Endodermal cell (in vitro differentiated cells): ENCODE measurements around the gene MAP10. TPM values are rescaled to one million over a fixed set of nuclear protein-coding genes. Genes with fewer than 3 reads are reported as not detected.

ENCODE experiments used
- DNase-seq: peaks from one replicate; pipeline ENCODE4 v3.0.0-alpha.2; 2017
- H3K27ac ChIP-seq: 2 replicates; pipeline ENCODE4 v1.5.1; 2013; ENCODE audit warnings: mild to moderate bottlenecking, low read depth, low read length, moderate library complexity
- H3K27me3 ChIP-seq: 2 replicates; pipeline ENCODE4 v1.6.1; 2013; ENCODE audit warnings: mild to moderate bottlenecking, low read length, moderate library complexity; ENCODE audit not compliant: insufficient read depth, control insufficient read depth, poor library complexity, severe bottlenecking
- H3K36me3 ChIP-seq: 2 replicates; pipeline ENCODE4 v1.7.0; 2013; ENCODE audit warnings: mild to moderate bottlenecking, low read length, moderate library complexity; ENCODE audit not compliant: control insufficient read depth, insufficient read depth
- H3K4me1 ChIP-seq: one replicate; pipeline ENCODE4 v1.7.0; 2013; ENCODE audit warnings: low read length; ENCODE audit not compliant: control insufficient read depth, insufficient read depth
- H3K4me3 ChIP-seq: 2 replicates; pipeline ENCODE4 v1.5.1; 2013; ENCODE audit warnings: mild to moderate bottlenecking, low read length, moderate library complexity
- H3K9ac ChIP-seq: 2 replicates; pipeline ENCODE4 v1.6.1; 2013; ENCODE audit warnings: mild to moderate bottlenecking, low read length, moderate library complexity; ENCODE audit not compliant: poor library complexity, severe bottlenecking; ENCODE audit errors: extremely low read depth
- H3K9me3 ChIP-seq: 2 replicates; pipeline ENCODE4 v1.6.1; 2013; ENCODE audit warnings: mild to moderate bottlenecking, low read length, moderate library complexity; ENCODE audit not compliant: control insufficient read depth
- H3K27ac Mint-ChIP-seq: 2 replicates; pipeline ENCODE4 v1.8.0; 2020; ENCODE audit warnings: mixed read lengths
- H3K27me3 Mint-ChIP-seq: 2 replicates; pipeline ENCODE4 v1.8.0; 2021; ENCODE audit warnings: mild to moderate bottlenecking, mixed read lengths; ENCODE audit not compliant: insufficient read depth
- H3K36me3 Mint-ChIP-seq: 2 replicates; pipeline ENCODE4 v1.8.0; 2020; ENCODE audit warnings: low read depth, mixed read lengths
- H3K4me1 Mint-ChIP-seq: 2 replicates; pipeline ENCODE4 v1.8.0; 2020; ENCODE audit warnings: mixed read lengths
- H3K4me3 Mint-ChIP-seq: 2 replicates; pipeline ENCODE4 v1.8.0; 2020; ENCODE audit warnings: mild to moderate bottlenecking, moderate library complexity, mixed read lengths
- H3K9me3 Mint-ChIP-seq: 2 replicates; pipeline ENCODE4 v1.8.0; 2020; ENCODE audit warnings: mild to moderate bottlenecking, mixed read lengths
- WGBS, 2 experiments: methylation state at CpG; one replicate each; pipeline versions ENCODE4 v1.1.5 to v1.1.7; 2013; ENCODE audit warnings: missing lambda C conversion rate in 2 of 2, mixed read lengths in 1 of 2; ENCODE audit not compliant: insufficient coverage in 1 of 2, insufficient read length in 1 of 2; 5-methylcytosine and 5-hydroxymethylcytosine counted together
- total RNA-seq, 2 donors: library from RNA; stranded (reverse); fragmentation: NEBNext Ultra II Directional in 1 of 2; extraction: Animal tissue kit (Norgen Biotek cat#: 25700) in 1 of 2; gene quantifications; 2 replicates in 1 of 2; 3 replicates in 1 of 2; pipeline ENCODE4 v1.2.1, GENCODE V29; 2021
- TF ChIP-seq, protein P1 (sequence below): fragments of 200-600 bp; sonication (generic); conservative IDR thresholded peaks from 2 replicates; pipeline ENCODE4 v1.5.0; 2021; ENCODE audit warnings: antibody characterized with exemption, mild to moderate bottlenecking

Gene MAP10
- total RNA-seq, 2 donors from 2014 or later: 2.9 to 3.9 TPM

DNA sequence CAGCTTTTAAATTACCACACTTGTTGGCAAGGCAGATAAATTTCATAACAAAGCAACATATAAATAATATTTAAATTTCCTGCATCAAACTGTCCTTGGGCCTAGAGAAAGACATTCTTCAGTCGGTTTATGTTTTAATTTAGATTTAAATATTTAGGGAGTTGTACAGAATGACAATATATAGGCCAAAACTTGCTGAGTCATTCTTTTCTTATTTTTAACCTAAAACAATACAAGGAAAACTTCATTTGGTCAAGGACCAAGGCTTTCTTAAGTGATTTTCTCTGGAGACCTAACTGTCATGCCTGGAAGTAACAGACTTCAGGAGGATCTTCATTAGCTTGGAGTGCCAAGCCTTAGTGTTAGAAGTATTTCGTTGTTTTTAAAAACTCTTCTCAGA, 5.6 kb downstream of the MAP10 start:
- no peaks in the 10 kb centered on the region for H3K9me3 ChIP-seq
- DNase-seq: no peak
- H3K36me3 ChIP-seq: no peaks in the 10 kb centered on the region
- Mint-ChIP-seq H3K4me3 (no peak overlapping the region), H3K4me1 (peaks cover 9% of the 10 kb centered on the region), H3K36me3 (no peaks in the 10 kb centered on the region), H3K27ac (no peak overlapping the region), H3K9me3 (peaks cover 3% of the 10 kb centered on the region), H3K27me3 (no peaks in the 10 kb centered on the region)
- no peaks in the 10 kb centered on the region for H3K4me1 ChIP-seq
- WGBS, 2 experiments: 100% methylated on average over 1 of the region's 2 CpGs; no CpG with 5 or more reads in 1 of the 2 experiments
- no peak overlapping the region for H3K27ac ChIP-seq
- H3K4me3 ChIP-seq: no peak overlapping the region
- no peaks in the 10 kb centered on the region for H3K27me3 ChIP-seq
- TF ChIP-seq, protein P1, sequence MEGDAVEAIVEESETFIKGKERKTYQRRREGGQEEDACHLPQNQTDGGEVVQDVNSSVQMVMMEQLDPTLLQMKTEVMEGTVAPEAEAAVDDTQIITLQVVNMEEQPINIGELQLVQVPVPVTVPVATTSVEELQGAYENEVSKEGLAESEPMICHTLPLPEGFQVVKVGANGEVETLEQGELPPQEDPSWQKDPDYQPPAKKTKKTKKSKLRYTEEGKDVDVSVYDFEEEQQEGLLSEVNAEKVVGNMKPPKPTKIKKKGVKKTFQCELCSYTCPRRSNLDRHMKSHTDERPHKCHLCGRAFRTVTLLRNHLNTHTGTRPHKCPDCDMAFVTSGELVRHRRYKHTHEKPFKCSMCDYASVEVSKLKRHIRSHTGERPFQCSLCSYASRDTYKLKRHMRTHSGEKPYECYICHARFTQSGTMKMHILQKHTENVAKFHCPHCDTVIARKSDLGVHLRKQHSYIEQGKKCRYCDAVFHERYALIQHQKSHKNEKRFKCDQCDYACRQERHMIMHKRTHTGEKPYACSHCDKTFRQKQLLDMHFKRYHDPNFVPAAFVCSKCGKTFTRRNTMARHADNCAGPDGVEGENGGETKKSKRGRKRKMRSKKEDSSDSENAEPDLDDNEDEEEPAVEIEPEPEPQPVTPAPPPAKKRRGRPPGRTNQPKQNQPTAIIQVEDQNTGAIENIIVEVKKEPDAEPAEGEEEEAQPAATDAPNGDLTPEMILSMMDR: no peak
- no peak overlapping the region for H3K9ac ChIP-seq

DNA sequence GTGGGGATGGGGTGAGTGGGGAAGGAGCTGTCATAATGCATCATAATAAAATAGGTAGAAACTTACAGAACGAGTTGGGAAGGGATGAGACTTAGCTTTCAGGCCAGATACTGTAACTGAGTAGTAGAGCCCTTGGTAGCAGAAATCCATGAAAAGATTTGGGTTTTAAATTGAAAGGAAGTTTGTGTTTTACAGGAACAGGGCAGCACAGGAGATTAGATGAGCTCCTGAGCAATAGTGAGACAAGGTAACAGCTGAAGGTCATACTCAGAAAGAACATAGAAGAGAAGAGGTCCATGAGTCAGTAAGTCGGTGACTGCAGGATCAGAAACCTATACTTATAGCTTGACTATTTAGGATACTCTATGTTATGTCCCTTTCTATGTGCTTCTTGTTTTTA, 7.3 kb downstream of the MAP10 start:
- Mint-ChIP-seq H3K36me3 (no peaks in the 10 kb centered on the region), H3K27ac (no peak overlapping the region), H3K9me3 (no peaks in the 10 kb centered on the region), H3K27me3 (no peaks in the 10 kb centered on the region), H3K4me1 (no peaks in the 10 kb centered on the region), H3K4me3 (no peak overlapping the region)
- no peaks in the 10 kb centered on the region for H3K9me3 ChIP-seq
- TF ChIP-seq, protein P1: no peak
- no peak overlapping the region for H3K9ac ChIP-seq
- no peak for DNase-seq
- no peaks in the 10 kb centered on the region for H3K27me3 ChIP-seq
- H3K27ac ChIP-seq: no peak overlapping the region
- no peaks in the 10 kb centered on the region for H3K4me1 ChIP-seq
- H3K36me3 ChIP-seq: no peaks in the 10 kb centered on the region
- 88% methylated on average over 2 of the region's 2 CpGs; no CpG with 5 or more reads in 1 of the 2 experiments for WGBS, 2 experiments
- no peak overlapping the region for H3K4me3 ChIP-seq

DNA sequence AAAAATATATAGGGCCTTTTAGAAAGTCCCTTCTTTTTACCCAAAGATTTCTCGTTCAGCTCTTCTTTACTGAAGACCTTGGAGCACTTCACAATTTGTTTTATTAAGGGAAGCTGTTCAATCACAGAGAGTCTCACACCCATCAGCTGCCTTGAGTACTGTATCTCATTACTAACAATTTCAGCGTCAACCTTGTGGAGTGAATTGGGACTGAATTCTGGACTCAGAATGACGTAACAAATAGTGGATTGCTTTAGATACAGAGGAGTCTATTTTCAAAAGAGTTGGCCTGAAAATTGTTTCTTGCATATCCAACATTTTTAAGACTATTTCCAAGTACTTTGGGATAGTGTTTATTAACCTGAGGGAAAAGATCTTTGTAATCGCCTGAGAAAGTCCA, 7.9 kb downstream of the MAP10 start:
- H3K9me3 Mint-ChIP-seq: no peaks in the 10 kb centered on the region
- Histone ChIP-seq H3K9ac (no peak overlapping the region), H3K27me3 (no peaks in the 10 kb centered on the region), H3K27ac (no peak overlapping the region), H3K4me1 (no peaks in the 10 kb centered on the region), H3K4me3 (no peak overlapping the region), H3K36me3 (no peaks in the 10 kb centered on the region), H3K9me3 (no peaks in the 10 kb centered on the region)
- no peaks in the 10 kb centered on the region for H3K27me3 Mint-ChIP-seq
- H3K27ac Mint-ChIP-seq: no peak overlapping the region
- DNase-seq: no peak
- H3K4me1 Mint-ChIP-seq: no peaks in the 10 kb centered on the region
- WGBS, 2 experiments: 83 to 88% methylated on average over 1 to 4 of the region's 4 CpGs
- TF ChIP-seq, protein P1: no peak
- H3K36me3 Mint-ChIP-seq: no peaks in the 10 kb centered on the region
- no peak overlapping the region for H3K4me3 Mint-ChIP-seq
